SIG-M5 (cell line): ENCODE results near the gene PIANP.

Source experiments
- DNase-seq: peaks from one replicate; lab custom pipeline; 2025; lab: John Stamatoyannopoulos, UW

Gene PIANP

DNA sequence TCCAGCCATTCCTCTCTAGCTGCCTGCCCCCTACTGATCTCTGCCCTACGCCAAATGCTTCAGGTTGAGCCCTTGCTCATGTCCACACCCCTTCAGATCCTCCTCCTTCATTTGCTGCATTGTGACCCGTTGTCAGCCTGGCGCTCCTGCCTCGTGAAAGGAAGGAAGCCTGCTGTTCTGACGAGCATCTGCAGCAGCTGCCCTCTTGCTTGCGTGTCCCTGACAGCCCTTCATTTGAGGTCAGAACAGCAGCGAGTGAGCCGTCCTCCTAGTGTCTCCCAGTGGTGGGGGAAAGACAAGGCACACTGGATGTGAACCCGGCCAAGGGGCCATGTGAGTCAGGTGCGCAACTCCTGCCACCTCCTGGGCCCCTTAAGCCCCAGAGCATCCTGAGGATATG is 3.0 kb upstream of the PIANP start:
- DNase-seq: no peak

DNA sequence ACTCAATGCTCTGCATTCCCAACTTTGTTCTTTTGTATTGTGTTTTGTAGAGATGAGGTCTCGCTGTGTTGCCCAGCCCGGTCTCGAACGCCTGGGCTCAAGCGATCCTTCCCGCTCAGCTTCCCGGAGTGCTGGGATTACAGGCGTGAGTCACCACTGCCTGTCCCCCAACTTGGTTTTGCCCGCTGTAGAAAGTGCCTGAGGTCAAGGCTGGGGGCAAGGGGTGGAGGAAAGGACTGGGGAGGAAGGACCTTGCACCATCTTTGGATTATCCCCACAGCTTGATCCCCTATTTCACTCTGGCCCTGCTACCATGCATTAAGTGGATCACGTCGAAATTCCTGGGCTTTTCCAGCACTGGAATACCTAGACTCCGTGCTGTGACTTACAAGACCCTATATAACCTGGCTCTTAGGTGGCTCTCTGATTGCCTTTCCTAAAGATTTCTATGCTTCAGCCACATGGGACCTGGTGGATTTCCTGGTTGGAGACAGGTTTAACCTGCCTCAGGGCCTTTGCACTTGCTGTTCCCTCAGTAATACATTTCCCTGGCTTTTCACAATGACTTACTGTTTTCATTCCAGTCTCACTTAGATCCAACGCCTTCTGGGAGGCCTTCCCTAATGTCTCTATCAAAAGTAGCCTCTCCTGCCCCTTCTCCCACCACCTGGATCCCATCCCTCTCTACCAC is 608 bp upstream of the PIANP start:
- DNase-seq: no peak

DNA sequence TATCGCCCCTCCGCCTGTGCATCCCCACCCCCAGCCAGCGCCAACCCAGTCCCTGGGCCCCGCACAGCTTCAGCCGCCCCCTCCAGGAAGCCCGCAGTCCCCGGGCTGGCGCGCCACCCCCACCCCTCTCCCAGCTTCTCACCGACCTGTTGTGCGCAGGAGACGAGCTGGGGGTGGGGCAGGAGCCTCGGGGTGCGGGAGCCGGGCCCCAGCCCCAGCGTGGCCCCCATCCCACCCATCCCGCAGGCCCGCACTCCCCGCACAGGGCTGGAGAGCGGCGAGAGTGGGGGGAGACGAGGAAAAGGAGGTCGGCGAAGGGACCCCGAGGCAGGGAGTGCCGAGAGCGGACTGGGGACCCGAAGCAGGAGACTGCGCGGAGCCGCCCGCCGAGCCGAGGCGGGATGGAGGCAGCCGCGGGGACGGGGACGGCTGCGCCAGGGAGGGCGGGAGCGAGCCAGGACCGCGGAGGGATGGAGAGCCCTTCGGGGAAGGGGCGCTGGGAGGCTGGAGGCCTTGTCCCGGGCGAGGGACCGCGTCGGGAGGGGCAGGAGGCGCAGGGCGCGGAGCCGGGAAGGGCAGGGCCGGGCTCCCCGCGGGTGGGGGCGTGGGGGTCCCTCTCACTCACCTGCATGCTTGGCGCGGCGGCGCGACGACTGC is 498 bp downstream of the PIANP start:
- DNase-seq: no peak

DNA sequence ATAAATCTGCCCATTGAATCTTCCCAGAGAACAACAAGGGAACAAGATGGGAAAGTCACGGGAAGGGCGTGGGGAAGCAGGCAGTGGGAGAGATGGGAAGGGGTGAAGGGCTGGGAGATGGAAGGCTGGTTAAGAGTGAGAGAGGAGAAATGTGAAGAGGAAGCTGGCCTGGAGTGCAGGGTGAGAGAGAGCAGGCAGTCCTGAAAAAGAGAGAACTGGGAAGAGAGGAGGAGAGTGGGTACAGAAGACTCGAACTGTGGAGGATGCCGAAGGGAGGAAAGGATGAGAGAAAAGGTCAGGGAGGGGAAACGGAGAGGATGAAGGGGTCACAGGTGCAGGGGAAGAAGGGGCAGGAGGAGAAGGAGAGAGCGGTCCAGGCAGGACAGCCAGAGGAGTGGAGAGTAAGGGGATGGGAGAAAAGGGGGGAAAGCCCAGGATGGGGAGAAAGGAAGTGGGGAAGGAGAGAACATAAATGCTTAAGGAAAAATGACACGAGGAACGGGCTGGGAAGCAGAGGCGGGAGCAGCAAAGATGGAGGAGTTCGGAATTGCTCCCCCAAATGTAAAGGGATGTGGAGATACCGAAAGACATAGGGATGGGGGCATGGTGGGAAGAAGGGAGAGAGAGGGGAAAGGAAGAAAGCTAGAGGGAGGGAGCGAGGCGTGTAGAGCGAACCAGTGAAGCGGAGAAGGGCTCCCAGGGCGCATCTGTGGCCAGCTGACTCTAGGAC is 1.2 kb downstream of the PIANP start:
- no peak for DNase-seq

DNA sequence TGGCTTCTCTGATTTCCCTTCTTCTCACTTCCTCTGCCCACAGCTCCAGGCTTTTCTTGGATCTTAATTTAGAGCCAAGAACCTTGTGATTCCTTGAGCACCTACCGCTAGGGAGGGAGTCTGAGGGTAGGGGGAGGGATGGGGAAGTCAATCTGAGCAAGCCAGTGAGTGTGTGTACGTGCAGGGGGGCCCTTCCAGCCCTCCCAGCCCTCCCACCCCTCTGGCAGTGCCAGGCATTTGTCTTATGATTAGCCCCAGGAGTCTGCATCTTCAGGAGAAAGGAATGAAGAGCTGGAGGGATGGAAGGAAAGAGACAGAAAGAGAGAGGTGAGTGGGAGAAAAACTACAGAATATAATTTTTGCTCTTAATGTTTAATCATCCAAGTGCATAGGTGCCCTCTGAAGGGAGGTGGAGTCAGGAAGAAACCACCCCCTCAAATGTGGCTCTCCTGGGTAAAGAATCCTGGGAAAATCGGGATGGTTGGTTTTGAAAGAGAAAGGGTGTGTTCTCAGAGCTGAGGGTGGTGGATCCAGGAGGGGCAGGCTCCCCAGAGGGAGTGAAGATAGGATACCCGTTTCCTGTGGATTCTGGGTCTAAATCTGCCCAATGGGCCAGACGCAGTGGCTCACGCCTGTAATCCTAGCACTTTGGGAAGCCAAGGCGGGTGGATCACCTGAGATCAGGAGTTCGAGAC is 2.1 kb downstream of the PIANP start:
- no peak for DNase-seq

DNA sequence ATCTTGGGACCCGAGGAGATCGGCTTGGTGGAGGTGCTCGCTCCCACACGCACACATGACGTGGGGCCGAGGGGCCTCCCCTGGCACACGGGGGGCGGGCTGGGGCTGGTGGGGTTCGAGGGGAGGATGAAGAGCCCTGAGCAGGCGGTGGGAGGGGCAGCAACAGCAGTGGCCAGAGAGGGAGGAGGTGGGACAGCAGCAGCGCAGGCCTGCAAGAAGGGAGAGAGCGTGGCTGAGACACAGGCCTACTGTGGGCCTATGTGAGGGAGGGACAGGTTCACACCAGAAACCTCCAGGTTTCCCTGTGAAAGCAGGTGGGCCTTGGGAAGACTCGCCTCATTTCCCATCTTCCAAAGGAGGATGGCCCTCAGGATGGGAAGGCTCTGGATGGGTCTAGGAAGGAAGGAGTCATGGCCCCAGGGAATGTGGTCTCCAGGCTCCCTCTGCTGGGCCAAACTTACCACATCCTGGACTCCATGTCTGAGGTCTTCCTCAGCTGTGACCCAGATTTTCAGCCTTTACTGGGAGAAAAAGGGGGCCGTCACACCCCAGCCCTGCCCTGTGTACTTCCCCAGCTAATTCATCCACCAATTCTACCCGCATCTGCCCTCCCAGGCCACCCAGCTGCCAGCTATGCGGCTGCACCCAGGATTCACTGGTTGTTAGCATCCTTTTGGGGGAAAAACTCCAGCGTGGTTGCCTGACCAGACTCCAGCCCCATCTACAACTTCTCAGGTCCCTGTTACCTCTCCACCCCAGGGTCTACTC is 2.8 kb downstream of the PIANP start:
- DNase-seq: no peak

DNA sequence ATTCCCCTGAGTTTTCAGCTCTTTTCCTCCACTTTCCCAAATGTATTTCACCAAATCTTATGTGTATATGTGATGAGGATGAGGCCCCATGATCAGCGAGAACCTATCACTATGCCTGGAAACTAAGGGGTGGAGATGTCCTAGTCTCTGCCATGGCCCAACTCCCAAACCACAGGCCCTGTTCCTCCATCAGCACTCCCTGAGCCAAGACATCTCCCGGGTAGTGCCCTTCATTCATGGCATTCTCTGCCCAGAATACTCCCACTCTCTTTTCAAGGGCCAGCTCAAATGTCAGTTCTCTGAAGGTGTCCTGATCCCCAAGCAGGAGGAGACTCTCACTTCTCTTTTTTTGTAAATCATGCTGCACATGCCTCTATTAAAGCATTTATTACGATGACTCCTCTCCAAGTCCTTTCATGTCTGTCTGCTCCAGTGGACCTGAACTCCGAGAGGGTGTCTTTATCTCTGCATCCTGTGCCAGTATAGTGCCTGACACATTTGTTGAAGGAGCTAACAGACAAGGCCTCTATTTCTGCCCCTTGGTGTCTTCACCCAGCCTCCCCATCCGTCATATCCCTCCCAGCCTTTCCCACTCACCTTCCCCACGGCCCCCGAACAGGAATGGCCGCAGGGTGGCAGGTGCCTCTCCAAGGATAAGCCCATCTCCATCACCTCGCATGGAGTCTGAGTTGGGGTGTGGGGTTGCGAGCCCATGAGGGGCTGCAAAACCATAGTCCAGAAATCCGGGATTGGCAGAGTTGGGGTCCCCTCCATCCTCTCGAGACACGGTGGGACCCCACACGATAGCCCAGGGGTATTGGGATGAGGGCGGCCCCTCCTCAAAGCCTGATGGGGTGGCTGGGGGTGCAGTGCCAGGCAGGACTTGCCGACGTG is 3.7 kb downstream of the PIANP start:
- no peak for DNase-seq

DNA sequence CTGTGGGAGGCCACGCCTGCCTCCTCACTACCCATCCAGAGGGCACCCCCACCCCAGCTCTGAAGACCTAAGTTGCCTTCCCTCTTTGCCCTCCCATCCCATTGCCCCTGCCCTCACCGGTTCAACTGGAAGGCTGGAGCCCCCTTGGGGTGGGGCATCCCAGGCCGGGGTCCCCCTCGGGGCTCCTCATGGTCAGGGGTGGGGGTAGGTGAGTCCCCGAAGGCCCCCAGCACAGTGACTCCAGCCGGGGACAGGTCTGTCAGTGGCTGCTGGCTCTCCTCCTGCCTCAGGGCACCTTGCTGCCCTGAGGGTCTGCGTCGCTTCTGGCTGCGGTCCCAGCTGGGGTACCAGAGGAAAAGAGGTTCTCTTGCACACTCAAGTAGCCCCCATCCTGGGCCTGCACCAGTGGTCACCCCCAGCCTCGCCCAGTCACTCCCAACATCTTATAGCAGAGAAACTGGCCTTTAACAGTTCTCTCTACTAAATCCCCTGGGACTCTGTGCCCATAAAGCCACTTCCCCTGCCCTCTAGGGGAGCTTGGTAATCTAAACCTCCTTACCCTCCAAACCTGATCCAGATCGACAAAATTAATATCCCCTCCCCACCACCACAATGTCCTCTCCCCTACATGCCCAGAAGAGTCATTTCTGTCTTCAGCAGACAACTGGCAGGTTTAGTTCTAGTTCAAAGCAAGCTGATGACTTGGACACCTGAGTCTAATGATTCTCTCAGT is 5.1 kb downstream of the PIANP start:
- no peak for DNase-seq

DNA sequence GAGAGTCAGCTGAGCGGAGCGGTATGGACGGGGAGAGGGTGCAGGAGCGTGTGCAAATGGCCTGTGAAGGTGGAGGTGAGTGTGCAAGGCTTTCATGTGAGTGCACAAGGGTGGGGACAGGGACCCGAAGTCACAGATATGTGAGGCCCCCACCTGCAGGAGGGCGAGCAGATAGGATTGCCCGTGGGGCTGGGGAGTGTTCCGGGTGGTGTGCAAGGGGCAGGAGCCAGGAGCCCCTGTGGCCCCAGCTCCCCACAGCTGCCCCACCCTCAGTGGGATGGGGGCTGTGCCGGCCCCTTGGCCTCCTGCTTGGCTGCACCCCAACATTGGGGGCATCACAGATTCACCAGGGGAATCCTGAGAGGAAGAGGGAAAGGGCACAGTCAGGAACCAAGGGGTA is 5.9 kb downstream of the PIANP start:
- DNase-seq: no peak

DNA sequence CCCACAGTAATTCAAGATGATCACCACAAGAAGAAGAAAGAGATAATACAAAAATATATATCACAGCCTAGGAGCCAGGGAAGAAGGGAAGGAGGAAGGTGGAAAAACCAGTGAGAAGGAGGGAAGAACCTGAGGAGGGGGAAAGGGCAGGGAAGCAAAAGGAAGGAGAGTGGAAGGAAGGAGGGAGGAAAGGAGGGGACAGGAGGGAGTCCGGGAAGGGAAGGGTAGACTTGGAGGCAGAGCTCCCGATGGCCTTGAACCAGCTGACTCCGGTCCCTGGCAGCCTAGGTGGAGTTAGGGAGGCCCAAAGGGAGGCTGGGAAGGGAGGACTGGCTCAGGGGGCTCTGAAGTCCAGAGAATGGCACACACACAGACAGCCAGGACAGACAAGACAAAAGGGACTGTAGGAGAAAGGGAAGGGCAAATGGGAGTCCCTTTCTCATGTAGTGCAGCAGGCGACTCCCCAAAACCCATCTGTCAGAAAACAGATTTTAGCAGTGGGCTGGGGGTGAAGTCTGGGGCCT is 6.7 kb downstream of the PIANP start:
- no peak for DNase-seq

DNA sequence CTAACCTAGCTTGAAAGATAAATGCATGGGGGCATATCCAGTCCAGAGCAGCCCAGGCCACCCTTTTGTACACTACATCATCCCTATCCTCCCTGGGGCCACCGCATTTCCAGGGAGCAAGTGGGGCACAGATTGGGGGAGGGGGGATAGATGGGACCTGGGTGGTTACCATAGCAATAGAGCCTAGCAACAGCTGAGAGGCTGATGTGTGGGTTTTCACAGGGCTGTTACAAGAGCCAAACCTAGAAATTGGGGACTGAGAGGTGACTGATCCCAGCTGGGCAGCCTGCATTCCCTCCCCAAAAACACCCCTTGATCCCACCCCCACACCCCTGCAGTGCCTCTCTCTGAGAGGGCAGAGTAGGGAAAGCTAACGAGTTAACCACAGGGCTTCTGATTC is 7.7 kb downstream of the PIANP start:
- DNase-seq: no peak

DNA sequence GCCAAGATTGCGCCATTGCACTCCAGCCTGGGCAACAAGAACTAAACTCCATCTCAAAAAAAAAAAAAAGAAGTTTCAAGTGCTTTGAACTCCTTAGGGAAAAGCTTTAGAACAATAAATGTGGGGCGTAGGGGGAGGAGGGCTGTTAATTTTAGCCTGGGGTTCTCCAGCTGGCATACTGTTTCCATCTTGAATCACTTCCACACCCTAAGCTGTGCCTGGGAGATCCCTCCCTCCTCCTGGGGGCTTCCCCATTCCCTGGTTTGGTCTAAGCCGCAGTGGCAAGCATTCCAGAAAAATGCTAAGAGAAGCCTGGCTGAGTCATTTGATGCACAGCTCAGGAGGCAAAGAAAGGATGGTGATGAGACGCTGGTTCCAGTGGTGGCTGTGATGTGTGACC is 9.1 kb downstream of the PIANP start:
- DNase-seq: no peak

DNA sequence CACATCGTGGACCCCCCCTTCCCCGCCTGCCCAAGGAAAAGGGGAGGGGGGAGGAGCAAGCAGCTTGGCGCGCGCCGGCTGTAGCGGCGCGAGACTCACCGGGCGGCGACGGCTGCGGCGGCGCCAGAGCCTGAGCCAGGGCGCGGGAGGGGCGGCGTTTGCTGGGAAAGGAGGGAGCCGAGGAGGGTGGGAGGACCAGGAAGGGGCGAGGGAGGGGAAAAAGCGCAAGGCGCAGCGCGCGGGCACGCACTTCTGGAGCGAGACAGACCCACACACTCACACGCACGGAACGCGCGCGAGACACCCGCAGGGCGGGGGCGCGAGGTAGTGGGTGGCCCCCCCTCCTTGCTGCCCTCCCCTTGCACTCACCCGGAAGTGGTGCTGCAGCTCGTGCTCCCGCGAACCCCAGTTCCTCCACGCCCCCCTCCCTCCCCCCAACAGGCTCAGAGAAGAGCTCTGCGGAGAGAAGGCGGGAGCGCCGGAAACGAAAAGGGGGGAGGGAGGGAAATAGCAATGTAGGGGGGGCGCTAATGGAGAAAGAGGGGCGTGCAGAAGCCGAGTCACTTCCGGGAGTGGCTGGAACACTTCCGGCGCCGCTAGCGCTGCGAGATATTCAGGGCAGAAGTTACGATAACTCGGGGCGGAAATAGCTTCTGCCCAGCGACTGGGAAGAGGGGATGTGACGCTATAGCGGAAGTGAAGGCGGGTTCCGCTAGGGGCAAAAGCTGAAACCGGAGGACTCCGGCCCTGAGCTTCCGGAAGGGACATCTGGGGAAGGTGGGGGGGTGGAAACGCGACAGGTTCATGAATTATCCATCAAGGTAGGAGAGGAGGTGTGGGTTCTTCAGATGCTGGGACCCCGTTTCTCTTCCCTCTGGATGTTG is 11.4 kb downstream of the PIANP start, which contains the start of gene ZNF384:
Gene ZNF384, minus strand, starts transcription at position 377 of the 884 bp plus-strand sequence. CDS start 9,855 bp downstream, outside the sequence.
- peak; percentile 92 for DNase-seq

DNA sequence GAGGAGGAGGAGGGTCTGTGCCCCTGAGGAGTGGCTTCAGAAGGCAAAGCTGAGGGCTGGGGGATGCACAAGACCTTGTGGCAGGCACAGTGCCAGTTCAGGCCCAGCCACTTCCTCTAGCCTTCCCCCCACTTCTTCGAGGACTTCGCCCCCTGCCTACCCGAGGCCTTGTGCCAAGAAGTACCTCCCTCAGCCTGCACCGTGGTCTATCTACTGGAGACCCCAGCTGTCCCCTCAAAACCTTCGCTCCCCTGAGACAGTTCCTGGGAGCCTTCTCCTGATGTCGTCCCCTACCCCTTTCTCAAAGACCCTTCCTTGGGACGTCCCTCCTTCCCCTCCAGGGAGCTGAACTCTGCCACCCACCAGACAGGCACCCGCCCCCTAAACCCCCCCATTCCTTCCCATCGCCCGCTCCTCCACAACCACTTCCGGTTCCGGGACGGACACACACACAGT is 12.0 kb downstream of the PIANP start:
- no peak for DNase-seq

DNA sequence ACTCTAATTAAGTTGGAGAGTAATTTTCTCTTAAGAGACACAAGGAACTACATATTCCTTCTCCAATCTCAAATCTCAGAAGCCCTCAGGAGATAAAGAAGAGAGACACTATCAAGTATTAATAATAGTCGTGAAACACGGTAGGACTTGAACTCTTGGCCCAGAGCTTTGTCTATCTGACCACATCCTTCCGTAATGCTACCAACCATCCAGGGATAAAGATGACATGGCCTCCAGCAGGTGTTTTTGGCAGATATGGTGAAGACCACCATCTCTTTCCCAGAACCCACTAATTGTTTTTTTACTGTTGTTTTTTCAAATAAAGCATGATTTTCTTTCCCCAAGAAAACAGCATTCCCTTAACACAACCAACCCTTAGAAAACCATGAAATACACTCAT is 14.8 kb downstream of the PIANP start:
- DNase-seq: no peak

DNA sequence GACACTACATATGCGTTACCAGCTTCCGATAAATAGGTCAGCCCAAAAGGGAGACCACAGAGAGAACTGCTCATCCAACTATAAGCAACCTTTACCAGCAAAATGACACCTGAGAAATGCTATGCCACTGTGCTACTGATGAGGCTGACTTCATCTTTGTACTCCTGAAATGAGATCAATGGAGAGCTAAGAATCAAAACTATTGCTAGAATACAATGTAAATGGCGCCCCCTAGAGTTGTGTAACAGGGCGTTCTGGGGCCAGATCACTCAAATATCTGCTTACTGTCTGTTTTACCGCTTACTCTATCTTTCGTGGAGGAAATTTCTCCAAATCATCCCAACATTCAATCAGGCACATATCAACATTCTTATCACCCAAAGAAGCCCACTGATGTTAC is 16.0 kb downstream of the PIANP start:
- no peak for DNase-seq

DNA sequence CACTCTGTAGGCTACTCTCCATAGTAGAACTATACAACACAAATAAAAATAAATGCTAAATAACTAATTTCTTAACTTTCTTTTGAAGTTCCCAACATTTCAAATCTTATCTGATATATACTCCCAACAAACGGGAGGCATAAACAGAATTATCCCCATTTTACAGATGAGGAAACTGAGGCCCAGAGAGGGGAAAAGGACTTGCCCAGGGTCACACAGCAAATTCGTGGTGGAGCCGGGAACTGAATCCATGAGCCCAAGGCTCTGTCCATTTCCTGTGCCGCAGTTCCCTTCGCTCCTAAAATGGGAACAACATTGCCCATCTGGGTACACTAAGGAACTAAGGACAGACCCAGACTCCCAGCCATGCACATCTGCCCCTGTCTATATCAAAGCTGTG is 23.7 kb downstream of the PIANP start:
- no peak for DNase-seq

DNA sequence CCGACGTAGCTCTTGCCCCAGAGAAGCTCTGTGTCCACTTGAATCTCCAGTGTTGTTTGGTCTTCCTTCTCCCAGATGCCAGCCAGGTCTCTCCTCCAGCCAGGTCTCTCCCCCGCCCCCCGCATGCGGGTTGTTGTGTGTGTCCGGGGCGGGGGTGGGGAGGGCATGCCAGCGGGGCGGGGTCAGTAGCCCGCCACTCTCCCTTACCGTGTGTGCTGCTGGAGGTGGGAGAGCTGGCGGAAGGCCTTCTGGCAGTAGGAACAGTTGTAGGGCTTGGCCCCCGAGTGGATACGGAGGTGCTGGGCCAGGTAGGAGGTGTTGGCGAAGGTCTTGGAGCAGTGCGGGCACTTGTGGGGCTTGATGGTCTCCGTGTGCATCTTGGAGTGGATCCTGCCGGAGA is 28.5 kb downstream of the PIANP start:
- no peak for DNase-seq
